ENCODE data around the gene TLR4.
A peak's percentile ranks its signal among the peaks of the same experiment; 100 is the strongest.

The TLR4 gene

GRCh38 chr9:117715411-117715989 is 11.3 kb downstream of the TLR4 start:
- no peak for DNase-seq

GRCh38 chr9:117718085-117718484 is 13.9 kb downstream of the TLR4 start:
- DNase-seq = peak; percentile 86 to 97 (median 95)

- DNase-seq = peak in 2 of 3 donors; percentile 51 to 55
Observed at GRCh38 chr9:117718701-117719100, 14.5 kb downstream of the TLR4 start.

- peak; percentile 76 to 88 (median 79) for DNase-seq
Observed at GRCh38 chr9:117719161-117719920, 15.1 kb downstream of the TLR4 start.

- DNase-seq = no peak
Observed at GRCh38 chr9:117720066-117720465, 15.9 kb downstream of the TLR4 start.

GRCh38 chr9:117720555-117720954 is 16.4 kb downstream of the TLR4 start:
- peak in 2 of 3 donors; percentile 35 to 52 for DNase-seq

- DNase-seq = no peak
Observed at GRCh38 chr9:117720987-117721386, 16.8 kb downstream of the TLR4 start.

- DNase-seq = peak in 2 of 3 donors; percentile 8 to 32
Observed at GRCh38 chr9:117722108-117722761, 18.0 kb downstream of the TLR4 start.

GRCh38 chr9:117723986-117724625 is 19.9 kb downstream of the TLR4 start:
- DNase-seq = peak in 2 of 3 donors; percentile 38 to 45

- DNase-seq = peak in 2 of 3 donors; percentile 58 to 78
Observed at GRCh38 chr9:117725426-117725887, 21.3 kb downstream of the TLR4 start.

GRCh38 chr9:117729375-117729774 is 25.2 kb downstream of the TLR4 start:
- DNase-seq = no peak

- no peak for DNase-seq
Observed at GRCh38 chr9:117732494-117732893, 28.3 kb downstream of the TLR4 start.

- DNase-seq = no peak
Observed at GRCh38 chr9:117733465-117733864, 29.3 kb downstream of the TLR4 start.

GRCh38 chr9:117734082-117734481 is 29.9 kb downstream of the TLR4 start:
- DNase-seq = peak in 1 of 3 donors; percentile 15

GRCh38 chr9:117734523-117735314 is 30.5 kb downstream of the TLR4 start:
- DNase-seq = no peak

GRCh38 chr9:117737721-117738226 is 33.6 kb downstream of the TLR4 start:
- no peak for DNase-seq

GRCh38 chr9:117739206-117739605 is 35.0 kb downstream of the TLR4 start:
- no peak for DNase-seq

- DNase-seq = no peak
Observed at GRCh38 chr9:117739624-117740347, 35.6 kb downstream of the TLR4 start.

GRCh38 chr9:117742131-117742530 is 37.9 kb downstream of the TLR4 start:
- DNase-seq = no peak

- peak; percentile 47 to 81 (median 77) for DNase-seq
Observed at GRCh38 chr9:117744369-117744768, 40.2 kb downstream of the TLR4 start.

GRCh38 chr9:117744856-117745389 is 40.7 kb downstream of the TLR4 start:
- peak; percentile 48 to 51 (median 51) for DNase-seq

Measured in suppressor macrophage treated with lipopolysaccharide for 1 hour (primary cell).